ENCODE results near the gene TEX12.
"Not testable (repeated sequence)": the region's sequence is repeated elsewhere in the genome, so short reads cannot be mapped to it uniquely, and the experiment has no call there.

TEX12 gene

GRCh38 chr11:112165049-112165448, 2.1 kb upstream of the TEX12 start:
- DNase-seq = no peak

- DNase-seq = peak; percentile 12
Observed at GRCh38 chr11:112166562-112166961, 610 bp upstream of the TEX12 start.

DNA sequence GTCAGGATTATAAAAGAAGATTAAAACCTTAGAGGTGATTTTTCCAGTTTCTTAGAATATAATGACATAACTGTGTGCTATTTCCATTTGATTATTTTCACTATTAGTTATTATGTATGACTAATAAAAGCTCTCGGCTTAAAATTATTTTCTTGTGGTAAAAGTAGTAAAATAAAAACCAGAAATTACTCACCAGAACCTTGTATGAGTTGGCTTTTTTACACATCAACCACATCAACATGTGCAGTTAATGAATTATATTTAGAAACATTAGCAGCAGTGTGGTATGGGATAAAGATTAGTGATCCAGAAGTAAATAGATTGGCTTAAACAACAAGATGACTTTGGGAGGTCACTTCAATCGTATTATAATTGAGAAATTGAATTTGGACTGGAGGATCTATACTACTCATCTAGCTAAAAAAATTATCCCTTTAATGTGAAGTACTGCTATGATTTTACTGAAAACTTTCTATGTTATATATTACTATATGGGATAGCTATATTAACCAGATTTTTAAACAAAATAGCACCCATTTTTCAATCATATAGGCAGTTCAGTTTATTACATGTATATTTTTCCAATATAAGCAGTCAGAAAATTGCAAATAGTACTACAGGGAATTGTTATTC, 5.3 kb downstream of the TEX12 start:
- DNase-seq = no peak

DNA sequence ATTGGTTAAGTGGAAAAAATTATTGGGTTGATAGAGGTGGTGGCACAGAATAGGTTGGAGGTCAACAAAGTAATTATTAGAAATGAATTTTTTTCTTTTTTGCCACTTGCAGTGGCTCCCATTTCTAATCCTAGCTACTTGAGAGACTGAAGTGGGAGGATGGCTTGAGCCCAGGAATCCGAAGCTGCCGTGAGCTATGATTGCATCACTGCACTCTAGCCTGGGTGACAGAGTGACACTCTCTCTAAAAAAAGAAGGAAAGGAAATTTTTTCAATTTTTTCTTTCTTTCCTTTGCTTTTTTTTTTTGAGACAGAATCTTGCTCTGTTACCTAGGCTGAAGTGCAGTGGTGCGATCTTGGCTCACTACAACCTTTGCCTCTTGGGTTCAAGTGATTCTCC, 6.0 kb downstream of the TEX12 start:
- no peak for DNase-seq

DNA sequence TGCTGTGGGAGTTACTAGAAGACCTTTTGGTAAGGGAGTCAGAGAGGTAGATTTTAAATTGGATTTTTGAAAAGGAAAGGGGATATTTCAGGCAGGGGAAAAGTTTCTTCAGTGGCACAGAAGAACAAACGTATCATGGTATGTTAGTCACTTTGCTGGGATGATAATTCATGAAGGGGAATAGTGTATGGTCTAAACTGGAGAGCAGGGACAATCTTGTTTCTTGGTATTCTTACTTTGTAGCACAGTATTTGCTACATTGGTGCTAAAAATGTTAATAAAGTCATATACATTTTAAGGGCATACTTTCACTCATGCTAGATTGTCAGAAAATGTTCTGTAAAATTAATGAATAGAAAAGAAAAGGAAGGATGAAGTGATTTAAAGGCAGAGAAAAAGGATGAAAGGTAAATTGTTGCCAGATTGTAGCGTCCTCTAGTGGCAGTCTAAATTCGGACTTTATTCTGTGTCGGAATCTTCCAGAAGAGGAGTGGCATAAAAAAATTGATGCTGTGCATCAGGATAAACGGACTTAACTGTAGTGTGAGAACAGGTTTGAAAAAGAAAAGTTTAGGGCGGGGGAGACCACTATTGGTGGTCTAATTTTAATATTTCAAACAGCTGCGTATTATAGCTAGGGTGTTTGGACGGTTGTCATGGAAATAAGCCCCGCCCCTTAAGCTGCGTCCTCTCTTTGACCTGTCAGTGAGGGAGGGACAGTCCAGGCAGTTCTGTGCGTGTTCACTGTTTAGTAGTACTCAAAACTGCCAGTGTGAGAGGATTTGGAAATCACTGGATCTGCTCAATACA, 7.8 kb downstream of the TEX12 start, which contains the start of gene BCO2:
TSS of gene BCO2 (plus strand) at position 724 of the 810 bp plus-strand sequence. CDS start 90 bp downstream, outside the sequence.
- DNase-seq = peak; percentile 58

DNA sequence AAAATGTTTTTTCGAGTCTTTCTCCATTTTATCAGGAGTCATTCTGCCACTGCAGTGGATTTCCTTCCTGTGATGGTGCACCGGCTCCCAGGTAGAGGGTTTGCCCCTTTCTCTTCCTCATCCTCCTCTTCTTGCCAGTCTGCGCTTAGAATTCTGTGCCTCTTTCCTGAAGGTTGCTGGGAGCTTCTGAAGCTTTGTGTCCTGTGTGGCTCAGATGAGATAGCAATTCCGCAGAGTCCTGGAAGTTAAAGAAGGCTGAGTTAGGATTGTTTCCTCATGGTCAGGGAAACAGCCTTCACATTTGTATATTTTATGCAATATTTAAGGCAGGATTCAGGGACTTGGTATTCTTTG, 8.4 kb downstream of the TEX12 start:
- no peak for DNase-seq

DNA sequence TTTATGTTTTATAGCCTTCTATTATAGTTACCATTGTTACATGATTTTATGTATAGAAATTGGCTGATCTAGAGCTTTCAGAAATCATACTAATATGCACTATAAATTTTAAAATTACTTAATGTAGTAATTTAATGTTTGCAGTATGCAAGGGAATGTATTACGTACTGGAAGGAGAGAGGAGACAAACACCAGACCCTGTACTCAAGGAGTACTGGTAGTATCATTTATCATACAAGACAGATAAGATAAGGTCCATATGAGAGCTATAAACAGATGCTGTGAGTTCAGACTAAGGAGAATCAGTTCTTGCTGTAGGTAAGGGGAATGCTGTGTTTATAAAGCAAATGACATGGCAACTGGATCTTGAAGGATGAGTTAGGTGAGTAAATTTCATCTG, 8.9 kb downstream of the TEX12 start:
- no peak for DNase-seq

DNA sequence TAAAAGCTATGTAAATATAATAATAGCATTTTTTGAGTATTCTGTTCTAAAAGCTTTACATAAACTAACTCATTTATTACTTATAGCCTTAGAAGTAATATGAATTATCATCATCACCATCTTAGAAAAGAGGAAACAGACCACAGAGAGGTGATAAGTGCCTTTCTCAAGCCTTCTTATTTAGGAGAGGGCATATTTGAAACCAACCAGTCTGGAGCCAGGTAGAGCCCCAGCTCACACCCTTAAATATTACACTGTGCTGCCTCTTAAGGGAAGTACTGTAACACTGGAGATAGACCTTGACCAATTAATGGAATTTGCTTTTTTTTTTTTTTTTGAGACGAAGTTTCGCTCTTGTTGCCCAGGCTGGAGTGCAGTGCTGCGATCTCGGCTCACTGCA, 10.4 kb downstream of the TEX12 start:
- DNase-seq = no peak

GRCh38 chr11:112178428-112178827, 11.3 kb downstream of the TEX12 start:
- no peak for DNase-seq

DNA sequence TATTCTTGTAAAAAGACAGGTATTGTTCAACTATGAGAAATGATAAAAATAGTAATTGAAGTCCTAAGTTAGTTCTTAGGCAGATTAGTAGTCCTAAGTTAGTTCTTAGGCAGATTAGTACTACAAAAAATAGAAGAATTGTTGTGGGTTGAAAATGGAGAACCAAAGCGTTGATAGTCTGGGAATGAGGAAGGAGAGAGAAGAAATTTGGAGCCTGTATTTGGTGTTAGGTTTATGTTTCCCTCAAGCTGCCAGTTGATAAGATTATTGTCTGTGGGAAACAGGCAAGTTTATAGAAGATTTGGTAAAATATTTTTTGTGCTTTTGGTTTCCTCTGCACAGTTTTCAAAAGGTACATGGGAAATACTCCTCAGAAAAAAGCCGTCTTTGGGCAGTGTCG, 11.8 kb downstream of the TEX12 start:
- DNase-seq = peak; percentile 52

DNA sequence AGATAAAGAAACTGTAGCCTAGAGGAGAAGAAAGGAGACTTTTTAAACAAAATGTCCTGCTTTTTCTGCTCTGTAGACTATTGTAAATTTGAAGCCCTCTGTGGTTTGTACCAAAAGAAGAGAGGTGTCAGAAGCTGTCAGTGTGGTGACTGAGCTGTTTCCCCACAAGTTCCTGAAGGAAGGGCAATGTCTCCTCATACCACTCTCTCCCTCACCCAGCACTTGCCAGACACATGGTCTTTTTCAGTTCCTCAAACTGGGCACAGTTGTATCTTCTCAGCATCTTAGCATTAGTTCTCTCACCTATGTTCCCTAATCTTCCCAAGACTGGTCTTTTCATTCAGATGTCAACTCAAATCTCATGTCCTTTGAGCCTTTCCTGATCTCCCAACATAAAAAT, 12.4 kb downstream of the TEX12 start:
- DNase-seq = peak; percentile 93

DNA sequence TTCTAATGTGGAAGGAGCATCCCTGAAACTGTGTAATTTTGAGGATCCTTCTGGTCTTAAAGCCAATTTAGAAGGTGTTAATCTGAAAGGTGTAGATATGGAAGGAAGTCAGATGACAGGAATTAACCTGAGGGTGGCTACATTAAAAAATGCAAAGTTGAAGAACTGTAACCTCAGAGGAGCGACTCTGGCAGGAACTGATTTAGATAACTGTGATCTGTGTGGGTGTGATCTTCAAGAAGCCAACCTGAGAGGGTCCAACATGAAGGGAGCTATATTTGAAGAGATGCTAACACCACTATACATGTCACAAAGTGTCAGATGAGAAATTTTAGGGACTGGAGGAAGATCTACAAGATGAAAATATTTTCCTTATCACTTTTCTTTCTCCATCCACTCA, 15.7 kb downstream of the TEX12 start:
- no peak for DNase-seq

DNA sequence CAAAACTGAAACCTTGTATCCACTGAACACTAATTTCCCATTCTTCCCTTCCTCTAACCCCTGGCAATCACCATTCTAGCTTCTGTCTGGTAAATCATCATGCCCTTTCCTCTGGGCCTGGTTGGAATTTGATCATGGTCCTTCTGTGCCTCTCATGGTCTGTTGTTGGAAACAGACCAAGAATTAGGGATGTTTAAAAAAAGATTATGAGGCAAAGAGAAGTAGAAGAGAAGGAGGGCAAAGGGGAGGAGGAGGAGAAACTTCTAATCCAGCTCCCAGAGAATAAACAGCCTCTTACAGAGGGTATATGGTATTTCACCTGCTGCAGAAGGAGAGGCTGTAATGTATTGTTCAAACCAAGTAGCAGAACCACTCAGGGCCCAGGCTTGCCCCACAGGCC, 18.7 kb downstream of the TEX12 start:
- no peak for DNase-seq

GRCh38 chr11:112186304-112186703, 19.1 kb downstream of the TEX12 start:
- no peak for DNase-seq

- not testable (repeated sequence) for DNase-seq
Observed at GRCh38 chr11:112195113-112195512, 27.9 kb downstream of the TEX12 start.

- no peak for DNase-seq
Observed at GRCh38 chr11:112195951-112196351, 28.8 kb downstream of the TEX12 start.

- DNase-seq = no peak
Observed at GRCh38 chr11:112196519-112197087, 29.4 kb downstream of the TEX12 start.

DNA sequence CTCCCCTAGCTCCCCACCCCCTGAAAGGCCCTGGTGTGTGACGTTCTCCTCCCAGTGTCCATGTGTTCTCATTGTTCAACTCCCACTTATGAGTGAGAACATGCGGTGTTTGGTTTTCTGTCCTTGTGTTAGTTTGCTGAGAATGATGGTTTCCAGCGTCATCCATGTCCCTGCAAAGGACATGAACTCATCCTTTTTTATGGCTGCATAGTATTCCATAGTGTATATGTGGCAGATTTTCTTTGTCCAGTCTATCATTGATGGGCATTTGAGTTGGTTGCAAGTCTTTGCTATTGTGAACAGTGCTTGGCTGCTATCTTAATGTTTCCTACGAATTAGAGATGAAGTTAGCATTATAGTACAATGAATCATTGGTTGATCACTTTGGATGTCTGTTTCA, 31.9 kb downstream of the TEX12 start:
- not testable (repeated sequence) for DNase-seq

GRCh38 chr11:112200252-112200651, 33.1 kb downstream of the TEX12 start:
- DNase-seq = peak; percentile 38

- DNase-seq = no peak
Observed at GRCh38 chr11:112206071-112206470, 38.9 kb downstream of the TEX12 start.

GRCh38 chr11:112210890-112211289, 43.7 kb downstream of the TEX12 start:
- no peak for DNase-seq

GRCh38 chr11:112211536-112211935, 44.4 kb downstream of the TEX12 start:
- no peak for DNase-seq

GRCh38 chr11:112212290-112212689, 45.1 kb downstream of the TEX12 start:
- no peak for DNase-seq

DNA sequence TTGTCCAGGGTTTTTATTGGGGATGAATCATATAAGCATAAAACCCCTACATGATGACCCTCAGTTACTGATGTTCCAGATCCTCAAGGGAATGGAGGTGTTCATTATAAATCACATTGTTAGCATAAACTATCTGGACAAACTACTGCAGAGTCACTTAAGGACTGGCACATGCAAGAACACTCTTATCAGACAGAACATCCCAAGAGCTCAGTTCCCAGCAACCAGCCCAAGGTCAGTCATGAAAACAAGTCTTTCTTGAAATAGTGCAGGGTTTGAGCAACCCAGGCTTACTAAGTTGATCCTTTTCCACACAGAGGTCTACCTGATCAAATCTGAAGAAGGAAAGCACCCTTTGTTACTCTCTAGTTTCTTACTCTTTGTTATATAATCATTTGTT, 45.5 kb downstream of the TEX12 start:
- no peak for DNase-seq
